Mesenchymal stem cell (in vitro differentiated cells and primary cell): ENCODE results near the gene SMG7.

Experiments used
- DNase-seq: peaks from one replicate; pipeline ENCODE4 v3.0.0-alpha.2; 2013
- H2AFZ ChIP-seq: one replicate; pipeline ENCODE4 v1.6.1; 2013; ENCODE audit warnings: low read depth, mild to moderate bottlenecking, control low read depth, inconsistent platforms, low read length, moderate library complexity
- H2AK5ac ChIP-seq: 2 replicates; pipeline ENCODE4 v1.6.1; 2013; ENCODE audit warnings: low read length, moderate library complexity, mild to moderate bottlenecking, inconsistent platforms; ENCODE audit not compliant: severe bottlenecking
- H2BK120ac ChIP-seq: one replicate; pipeline ENCODE4 v1.6.1; 2013; ENCODE audit warnings: low read depth, mild to moderate bottlenecking, inconsistent platforms, low read length, moderate library complexity
- H2BK12ac ChIP-seq, 2 experiments: one replicate each; pipeline ENCODE4 v1.6.1; 2013; ENCODE audit warnings: inconsistent platforms in 2 of 2, low read length in 2 of 2, mild to moderate bottlenecking in 2 of 2, moderate library complexity in 2 of 2, control low read depth in 1 of 2
- H2BK15ac ChIP-seq: one replicate; pipeline ENCODE4 v1.6.1; 2013; ENCODE audit warnings: mild to moderate bottlenecking, low read depth, inconsistent platforms; ENCODE audit not compliant: poor library complexity, severe bottlenecking
- H2BK5ac ChIP-seq: 2 replicates; pipeline ENCODE4 v1.6.1; 2013; ENCODE audit warnings: low read depth, mild to moderate bottlenecking, low read length, control low read depth, inconsistent platforms; ENCODE audit not compliant: poor library complexity, severe bottlenecking
- H3K14ac ChIP-seq, 2 experiments: one replicate each; pipeline ENCODE4 v1.6.1; 2013; ENCODE audit warnings: inconsistent platforms in 2 of 2, low read length in 2 of 2, control low read depth in 1 of 2, mild to moderate bottlenecking in 1 of 2, moderate library complexity in 1 of 2
- H3K18ac ChIP-seq, 2 experiments: one replicate each; pipeline ENCODE4 v1.6.1; 2013; ENCODE audit warnings: inconsistent platforms in 2 of 2, low read length in 2 of 2, control low read depth in 1 of 2, low read depth in 1 of 2, mild to moderate bottlenecking in 1 of 2
- H3K23ac ChIP-seq, 2 experiments: one replicate each; pipeline ENCODE4 v1.6.1; 2013; ENCODE audit warnings: inconsistent platforms in 2 of 2, low read length in 2 of 2, mild to moderate bottlenecking in 2 of 2, moderate library complexity in 2 of 2, control low read depth in 1 of 2
- H3K27ac ChIP-seq: 2 replicates; pipeline ENCODE4 v1.5.1; 2013; ENCODE audit warnings: mild to moderate bottlenecking, moderate library complexity, low read length, control low read depth, inconsistent platforms; ENCODE audit not compliant: poor library complexity, severe bottlenecking
- H3K27me3 ChIP-seq, 2 experiments: 2 replicates each; pipeline versions ENCODE4 v1.6.1 to v1.7.0; 2013; ENCODE audit warnings: low read length in 2 of 2, mild to moderate bottlenecking in 2 of 2, moderate library complexity in 2 of 2, control low read depth in 1 of 2, inconsistent platforms in 1 of 2; ENCODE audit not compliant: control insufficient read depth in 1 of 2, insufficient read depth in 1 of 2
- H3K36me3 ChIP-seq, 2 experiments: 2 replicates each; pipeline versions ENCODE4 v1.6.1 to v1.7.0; 2013; ENCODE audit warnings: low read length in 2 of 2, control low read depth in 1 of 2, inconsistent platforms in 1 of 2, low read depth in 1 of 2, mild to moderate bottlenecking in 1 of 2; ENCODE audit not compliant: insufficient read depth in 2 of 2, control insufficient read depth in 1 of 2
- H3K4ac ChIP-seq, 2 experiments: one replicate each; pipeline ENCODE4 v1.6.1; 2013; ENCODE audit warnings: inconsistent platforms in 2 of 2, low read length in 2 of 2, mild to moderate bottlenecking in 2 of 2, moderate library complexity in 2 of 2, control low read depth in 1 of 2, low read depth in 1 of 2
- H3K4me1 ChIP-seq: 2 replicates; pipeline ENCODE4 v1.6.1; 2013; ENCODE audit warnings: low read depth, low read length, control low read depth; ENCODE audit not compliant: control insufficient read depth, insufficient read depth
- H3K4me2 ChIP-seq: 2 replicates; pipeline ENCODE4 v1.6.1; 2013; ENCODE audit warnings: low read length, mild to moderate bottlenecking, inconsistent platforms; ENCODE audit not compliant: poor library complexity, severe bottlenecking
- H3K4me3 ChIP-seq, 2 experiments: 2 replicates each; pipeline versions ENCODE4 v1.5.1 to v1.7.0; 2013; ENCODE audit warnings: low read length in 2 of 2, mild to moderate bottlenecking in 2 of 2, control low read depth in 1 of 2, low read depth in 1 of 2; ENCODE audit not compliant: insufficient read depth in 1 of 2
- H3K79me1 ChIP-seq: replicated peaks from 2 replicates; pipeline ENCODE4 v1.6.1; 2013; ENCODE audit warnings: mild to moderate bottlenecking, control low read depth, low read length, inconsistent platforms; ENCODE audit not compliant: poor library complexity, severe bottlenecking
- H3K9ac ChIP-seq: 2 replicates; pipeline ENCODE4 v1.7.0; 2013; ENCODE audit warnings: mild to moderate bottlenecking, low read length, moderate library complexity
- H3K9me3 ChIP-seq: 2 replicates; pipeline ENCODE4 v1.7.0; 2013; ENCODE audit warnings: mild to moderate bottlenecking, low read length; ENCODE audit not compliant: control insufficient read depth
- H4K8ac ChIP-seq: one replicate; pipeline ENCODE4 v1.6.1; 2013; ENCODE audit warnings: inconsistent platforms, mild to moderate bottlenecking, low read length, moderate library complexity
- H4K91ac ChIP-seq: one replicate; pipeline ENCODE4 v1.6.1; 2013; ENCODE audit warnings: mild to moderate bottlenecking, low read length, inconsistent platforms
- WGBS: methylation state at CpG from one replicate; pipeline ENCODE4 v1.1.7; 2013; ENCODE audit warnings: mixed read lengths; 5-methylcytosine and 5-hydroxymethylcytosine counted together

SMG7 gene

DNA sequence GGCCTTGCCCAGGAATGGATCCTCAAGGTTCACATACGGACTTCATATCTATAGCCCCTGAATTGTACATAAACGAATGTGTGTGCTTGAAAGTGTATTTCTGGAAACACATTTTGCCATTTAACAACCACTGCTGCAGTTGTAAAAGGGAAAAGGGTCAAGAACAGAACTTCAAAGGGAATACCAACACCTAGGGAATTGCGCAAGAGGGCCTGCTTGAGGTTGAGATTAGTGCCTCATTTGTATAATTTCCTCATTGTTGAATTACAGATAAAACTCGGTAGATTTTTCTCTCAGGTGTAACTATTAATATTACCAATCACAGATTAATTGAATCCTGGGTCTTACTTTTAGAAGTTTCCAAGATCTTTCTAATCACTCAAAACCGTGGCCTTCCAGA is 111.8 kb downstream of the SMG7 start:
- no peak overlapping the region for H3K14ac ChIP-seq
- no peaks in the 10 kb centered on the region for H3K36me3 ChIP-seq
- no peak overlapping the region for H3K18ac ChIP-seq
- no peaks in the 10 kb centered on the region for H3K79me1 ChIP-seq
- no peak overlapping the region for H3K23ac ChIP-seq
- no peak overlapping the region for H2BK5ac ChIP-seq
- H2AK5ac ChIP-seq: no peak overlapping the region
- H3K4me3 ChIP-seq: no peak overlapping the region
- H2AFZ ChIP-seq: no peak overlapping the region
- no peak overlapping the region for H2BK120ac ChIP-seq
- H4K8ac ChIP-seq: no peak overlapping the region
- H3K9ac ChIP-seq: no peak overlapping the region
- DNase-seq: no peak
- H2BK15ac ChIP-seq: no peak overlapping the region
- H3K4me2 ChIP-seq: no peak overlapping the region
- H3K27ac ChIP-seq: no peak overlapping the region
- no peak overlapping the region for H2BK12ac ChIP-seq
- no peak overlapping the region for H3K4ac ChIP-seq
- H4K91ac ChIP-seq: no peak overlapping the region
- H3K9me3 ChIP-seq: no peaks in the 10 kb centered on the region
- WGBS: 96% methylated on average over 2 of the region's 5 CpGs
- H3K4me1 ChIP-seq: no peaks in the 10 kb centered on the region
- no peaks in the 10 kb centered on the region for H3K27me3 ChIP-seq

DNA sequence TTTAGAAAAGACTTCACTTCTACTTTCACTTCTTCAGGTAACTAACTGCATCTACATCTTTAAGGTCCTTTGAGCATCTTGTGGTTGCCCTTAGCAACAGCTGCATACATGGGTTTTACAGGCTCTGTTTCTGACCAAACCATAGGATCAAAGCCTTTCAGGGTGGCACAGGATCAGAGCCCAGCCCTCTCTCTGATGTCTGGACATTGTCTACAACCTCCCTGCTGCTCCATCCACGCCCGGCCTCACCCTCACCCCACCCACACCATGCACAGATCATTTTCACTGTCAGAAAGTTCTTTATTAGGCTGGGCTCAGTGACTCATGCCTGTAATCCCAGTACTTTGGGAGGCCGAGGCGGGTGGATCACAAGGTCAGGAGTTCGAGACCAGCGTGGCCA is 112.7 kb downstream of the SMG7 start:
- H3K14ac ChIP-seq: no peak overlapping the region
- H3K4me2 ChIP-seq: no peak overlapping the region
- no peak overlapping the region for H3K27ac ChIP-seq
- H3K4me3 ChIP-seq: no peak overlapping the region
- no peak overlapping the region for H3K4ac ChIP-seq
- no peak overlapping the region for H2BK12ac ChIP-seq
- no peak overlapping the region for H3K9ac ChIP-seq
- no peak overlapping the region for H2AK5ac ChIP-seq
- no peak overlapping the region for H4K91ac ChIP-seq
- H2BK5ac ChIP-seq: no peak overlapping the region
- no peak overlapping the region for H2BK120ac ChIP-seq
- DNase-seq: no peak
- H2AFZ ChIP-seq: no peak overlapping the region
- H3K79me1 ChIP-seq: no peaks in the 10 kb centered on the region
- H3K18ac ChIP-seq: no peak overlapping the region
- H4K8ac ChIP-seq: no peak overlapping the region
- no peaks in the 10 kb centered on the region for H3K4me1 ChIP-seq
- H2BK15ac ChIP-seq: no peak overlapping the region
- 82% methylated on average over 6 of the region's 6 CpGs for WGBS
- H3K9me3 ChIP-seq: no peaks in the 10 kb centered on the region
- H3K23ac ChIP-seq: no peak overlapping the region
- H3K36me3 ChIP-seq: no peaks in the 10 kb centered on the region
- H3K27me3 ChIP-seq: no peaks in the 10 kb centered on the region

DNA sequence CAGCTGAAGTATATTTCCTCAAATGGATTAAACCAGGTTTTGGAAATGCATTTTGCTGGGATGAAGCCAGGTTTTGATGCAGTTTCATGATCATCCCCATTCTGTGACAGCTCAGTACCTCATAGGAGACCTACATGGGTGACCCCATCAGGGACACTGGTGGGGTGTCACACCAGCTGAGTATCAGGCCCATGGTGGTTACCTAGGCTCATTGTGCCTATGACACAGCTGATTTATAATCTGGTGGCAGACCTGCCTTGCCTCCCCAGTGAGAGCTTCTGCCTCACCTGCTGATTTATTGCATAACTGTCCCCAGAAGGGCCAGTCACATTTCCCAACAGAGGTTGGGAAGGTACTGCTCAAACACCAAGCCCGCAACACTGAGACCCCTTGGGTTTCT is 114.2 kb downstream of the SMG7 start:
- no peak for DNase-seq
- no peaks in the 10 kb centered on the region for H3K9me3 ChIP-seq
- 100% methylated on average over 1 of the region's 1 CpG for WGBS
- H3K36me3 ChIP-seq: no peaks in the 10 kb centered on the region
- H3K4me2 ChIP-seq: no peak overlapping the region
- H2BK15ac ChIP-seq: peak overlapping the region; percentile 12
- no peak overlapping the region for H3K27ac ChIP-seq
- H4K8ac ChIP-seq: no peak overlapping the region
- H2BK120ac ChIP-seq: no peak overlapping the region
- no peak overlapping the region for H2AK5ac ChIP-seq
- no peak overlapping the region for H3K18ac ChIP-seq
- no peak overlapping the region for H2AFZ ChIP-seq
- H3K4me1 ChIP-seq: no peaks in the 10 kb centered on the region
- no peaks in the 10 kb centered on the region for H3K79me1 ChIP-seq
- H2BK12ac ChIP-seq: no peak overlapping the region
- no peak overlapping the region for H3K4me3 ChIP-seq
- H3K27me3 ChIP-seq: no peaks in the 10 kb centered on the region
- H2BK5ac ChIP-seq: no peak overlapping the region
- no peak overlapping the region for H4K91ac ChIP-seq
- no peak overlapping the region for H3K23ac ChIP-seq
- no peak overlapping the region for H3K4ac ChIP-seq
- H3K14ac ChIP-seq: no peak overlapping the region
- no peak overlapping the region for H3K9ac ChIP-seq

DNA sequence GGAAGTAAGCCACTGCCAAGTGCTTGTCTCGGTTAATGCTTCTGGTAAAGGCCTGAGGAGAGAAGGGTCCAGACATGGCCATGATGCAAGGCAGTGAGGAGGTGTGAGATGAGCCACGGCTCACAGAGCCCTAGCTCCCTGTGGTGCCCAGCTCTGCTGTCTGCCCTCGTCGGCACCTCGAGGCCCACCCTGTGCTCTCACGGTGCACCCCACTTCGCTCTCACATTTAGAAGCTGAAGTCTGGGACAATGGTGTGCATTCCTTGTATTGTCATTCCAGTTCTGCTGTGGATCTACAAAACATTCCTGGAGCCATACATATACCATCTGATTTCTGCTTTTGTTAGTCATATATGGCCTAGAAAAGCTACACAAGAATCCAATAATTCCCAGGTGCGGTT is 114.6 kb downstream of the SMG7 start:
- no peak overlapping the region for H2BK120ac ChIP-seq
- no peak overlapping the region for H4K91ac ChIP-seq
- no peak overlapping the region for H3K4ac ChIP-seq
- H3K14ac ChIP-seq: no peak overlapping the region
- H3K4me2 ChIP-seq: no peak overlapping the region
- H3K9ac ChIP-seq: no peak overlapping the region
- no peaks in the 10 kb centered on the region for H3K27me3 ChIP-seq
- H3K4me1 ChIP-seq: no peaks in the 10 kb centered on the region
- 90% methylated on average over 8 of the region's 8 CpGs for WGBS
- H3K4me3 ChIP-seq: no peak overlapping the region
- no peak overlapping the region for H4K8ac ChIP-seq
- H3K79me1 ChIP-seq: no peaks in the 10 kb centered on the region
- H3K36me3 ChIP-seq: no peaks in the 10 kb centered on the region
- H3K27ac ChIP-seq: no peak overlapping the region
- no peaks in the 10 kb centered on the region for H3K9me3 ChIP-seq
- H3K23ac ChIP-seq: no peak overlapping the region
- H2BK15ac ChIP-seq: no peak overlapping the region
- H2AFZ ChIP-seq: no peak overlapping the region
- no peak overlapping the region for H2BK5ac ChIP-seq
- H2AK5ac ChIP-seq: no peak overlapping the region
- no peak overlapping the region for H2BK12ac ChIP-seq
- no peak overlapping the region for H3K18ac ChIP-seq
- no peak for DNase-seq
